ENCODE results near the gene DPYSL5.

Gene DPYSL5

GRCh38 chr2:26845021-26845420, 2.9 kb upstream of the DPYSL5 start:
- DNase-seq (ENCODE audit: low read depth): no peak

GRCh38 chr2:26846334-26847306, 1.3 kb upstream of the DPYSL5 start:
- peak; percentile 76 for DNase-seq (ENCODE audit: low read depth)

DNA sequence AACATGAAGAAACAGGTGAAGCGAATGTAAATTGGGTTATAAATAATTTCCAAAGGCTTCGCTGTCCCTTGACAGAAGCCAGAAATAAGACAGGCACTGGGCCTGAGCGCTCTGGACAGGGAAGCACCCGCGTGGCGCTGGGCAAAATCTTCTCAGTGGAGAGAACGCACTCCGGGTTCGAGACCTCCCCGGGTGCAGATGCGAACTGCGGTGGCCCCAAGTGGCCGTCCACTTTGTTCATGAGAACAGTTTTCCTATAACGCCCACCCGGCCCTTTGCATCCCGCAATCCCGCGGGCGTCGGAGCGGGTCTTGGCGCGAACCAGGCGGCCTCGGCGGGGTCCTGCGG, 651 bp upstream of the DPYSL5 start:
- DNase-seq (ENCODE audit: low read depth): no peak

- DNase-seq (ENCODE audit: low read depth): no peak
Measured at GRCh38 chr2:26848336-26849055, 564 bp downstream of the DPYSL5 start.

DNA sequence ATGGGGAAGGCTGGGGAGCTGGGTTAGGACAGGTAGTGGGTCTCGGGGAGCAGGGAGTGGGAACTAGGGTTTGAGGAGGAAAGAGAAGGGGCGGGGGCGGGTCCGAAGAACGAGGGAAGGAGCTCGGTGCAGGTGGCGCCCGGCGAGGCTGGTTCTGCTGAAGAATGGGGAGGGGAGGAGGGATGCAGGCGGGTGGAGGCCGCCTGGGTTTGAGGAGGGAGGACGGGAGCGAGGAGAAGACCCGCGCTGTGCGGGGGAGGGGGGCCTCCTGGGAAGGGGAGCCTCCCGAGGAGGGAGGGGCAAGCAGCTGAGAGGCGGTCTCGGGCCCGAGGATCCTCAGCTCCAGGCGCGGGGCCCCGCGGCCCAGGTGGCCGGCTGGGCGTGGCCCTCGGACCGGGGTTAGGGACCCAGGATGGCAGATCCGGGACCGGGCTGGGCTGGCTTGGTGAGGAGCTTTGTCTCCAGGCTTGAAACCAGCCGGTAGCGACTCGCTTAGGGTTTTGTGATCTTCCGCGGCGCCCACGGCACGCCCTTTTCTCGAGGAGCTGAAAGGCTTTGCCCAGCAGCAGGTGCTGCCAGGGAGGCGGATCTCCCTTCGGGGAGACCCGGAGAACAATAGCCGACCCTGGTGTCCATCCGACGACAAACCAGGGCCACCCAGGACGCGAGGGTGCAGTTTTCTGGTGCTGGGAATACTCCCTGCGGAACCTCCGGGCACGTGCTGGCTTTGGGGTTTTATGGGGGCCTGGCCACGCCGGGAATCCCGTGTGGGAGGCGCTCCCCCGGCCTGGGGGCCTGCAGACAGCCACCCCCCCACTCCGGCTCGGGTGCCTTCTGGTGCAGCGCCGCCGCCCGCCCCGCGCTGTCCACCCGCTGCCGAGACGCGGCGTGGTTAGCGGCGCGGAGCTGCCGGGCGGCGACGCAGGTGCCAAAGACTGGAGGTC, 1.4 kb downstream of the DPYSL5 start:
- no peak for DNase-seq (ENCODE audit: low read depth)

- DNase-seq (ENCODE audit: low read depth): no peak
Measured at GRCh38 chr2:26850000-26850431, 2.1 kb downstream of the DPYSL5 start.

DNA sequence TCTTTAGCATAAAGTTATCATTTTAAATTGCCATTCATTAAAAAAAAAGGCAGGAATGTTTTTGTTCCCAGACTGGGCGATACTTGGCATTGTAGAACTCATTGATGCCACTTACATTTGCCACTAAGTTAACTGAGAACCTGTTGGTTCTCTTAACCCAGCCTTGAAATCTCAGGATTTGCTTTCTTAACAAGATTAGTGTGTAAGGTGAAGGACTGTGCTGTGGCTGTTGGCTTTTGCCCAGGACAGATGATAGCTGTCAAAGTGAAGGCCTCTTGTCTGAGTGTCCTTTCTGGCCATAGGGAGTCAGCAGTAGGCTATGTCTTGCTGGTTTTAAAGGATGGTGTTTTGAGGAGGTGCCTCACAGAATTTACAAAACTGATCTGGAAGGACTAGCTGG, 2.6 kb downstream of the DPYSL5 start:
- DNase-seq (ENCODE audit: low read depth): no peak

DNA sequence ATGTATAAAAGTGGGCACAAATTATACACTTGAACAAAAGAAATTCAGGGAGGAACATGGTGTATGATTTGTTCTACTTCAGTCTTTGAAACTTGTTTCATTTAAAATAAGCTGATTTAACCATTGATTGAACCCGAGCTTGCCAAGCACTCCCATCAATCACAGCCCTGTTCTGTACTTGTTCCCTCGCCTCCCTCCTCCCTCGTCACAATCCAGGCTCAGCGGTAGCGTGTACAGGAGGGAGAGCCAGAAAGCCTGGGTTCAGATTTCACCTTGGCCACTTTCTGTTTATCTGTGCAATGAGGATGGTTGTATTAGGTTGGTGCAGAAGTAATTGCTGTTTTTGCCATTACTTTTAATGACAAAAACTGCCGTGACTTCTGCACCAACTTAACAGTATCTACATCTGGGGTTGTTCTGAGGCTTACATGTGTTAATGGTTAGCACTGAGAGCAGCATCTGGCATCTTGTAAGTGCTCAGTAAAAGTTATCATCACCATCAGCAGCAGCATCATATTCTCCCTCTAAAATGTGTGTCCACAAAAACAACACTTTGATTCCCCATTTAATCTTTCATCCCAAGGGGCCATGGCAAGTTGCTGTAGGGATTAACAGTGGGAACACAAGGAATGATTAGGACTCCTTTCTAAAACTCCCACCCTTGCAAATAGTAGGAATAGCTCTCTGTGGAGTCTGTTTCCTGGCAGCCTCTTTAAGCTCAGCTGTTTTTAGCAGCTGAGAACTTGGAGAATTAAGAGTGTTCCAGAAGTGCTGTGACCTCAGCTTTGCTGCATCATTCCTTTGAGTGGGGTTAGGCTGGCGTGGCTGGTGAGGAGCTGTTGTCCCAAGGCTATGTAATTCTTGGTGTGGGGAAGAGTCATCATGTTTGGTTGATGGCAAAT, 4.7 kb downstream of the DPYSL5 start:
- DNase-seq (ENCODE audit: low read depth): no peak

DNA sequence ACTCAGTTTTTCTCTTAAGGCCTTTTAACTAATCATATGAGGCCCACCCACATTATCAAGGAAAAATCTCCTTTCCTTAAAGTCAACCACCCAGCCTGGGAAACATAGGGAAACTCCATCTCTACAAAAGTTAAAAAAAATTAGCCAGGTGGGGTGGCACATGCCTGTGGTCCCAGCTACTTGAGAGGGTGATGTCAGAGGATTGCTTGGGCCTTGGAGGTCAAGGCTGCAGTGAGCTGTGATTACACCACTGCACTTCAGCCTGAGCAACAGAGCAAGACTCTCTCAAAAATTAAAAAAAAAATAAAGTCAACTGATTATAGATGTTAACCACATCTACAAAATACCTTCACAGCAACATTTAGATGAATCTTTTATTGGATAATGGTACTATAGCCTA, 5.8 kb downstream of the DPYSL5 start:
- no peak for DNase-seq (ENCODE audit: low read depth)

GRCh38 chr2:26854283-26854827, 6.4 kb downstream of the DPYSL5 start:
- no peak for DNase-seq (ENCODE audit: low read depth)

DNA sequence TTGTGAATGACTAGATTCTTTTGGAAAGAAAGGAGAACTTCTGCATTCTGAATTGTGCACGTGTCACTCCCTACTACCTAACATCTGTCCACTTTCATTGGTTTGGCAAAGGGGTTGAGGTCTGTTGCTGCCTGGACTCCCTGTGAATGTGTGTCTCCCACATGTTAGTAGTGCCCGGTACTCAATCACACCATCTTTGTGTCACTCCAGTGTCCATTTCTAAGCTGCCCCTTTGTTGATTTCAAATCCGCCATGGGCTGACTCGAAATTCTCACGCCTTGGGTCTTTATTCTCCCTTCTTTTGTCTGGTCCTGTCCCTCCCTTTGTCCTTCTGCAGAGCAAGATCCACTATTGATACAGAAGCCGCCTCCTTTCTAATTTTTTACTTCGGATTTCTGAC, 7.5 kb downstream of the DPYSL5 start:
- DNase-seq (ENCODE audit: low read depth): no peak

GRCh38 chr2:26859622-26860021, 11.7 kb downstream of the DPYSL5 start:
- DNase-seq (ENCODE audit: low read depth): no peak

GRCh38 chr2:26860211-26860850, 12.4 kb downstream of the DPYSL5 start:
- DNase-seq (ENCODE audit: low read depth): no peak

GRCh38 chr2:26861610-26862224, 13.8 kb downstream of the DPYSL5 start:
- DNase-seq (ENCODE audit: low read depth): no peak

- no peak for DNase-seq (ENCODE audit: low read depth)
Measured at GRCh38 chr2:26864226-26864625, 16.3 kb downstream of the DPYSL5 start.

- DNase-seq (ENCODE audit: low read depth): no peak
Measured at GRCh38 chr2:26864646-26865045, 16.7 kb downstream of the DPYSL5 start.

GRCh38 chr2:26870585-26871095, 22.7 kb downstream of the DPYSL5 start:
- no peak for DNase-seq (ENCODE audit: low read depth)

GRCh38 chr2:26873286-26873983, 25.5 kb downstream of the DPYSL5 start:
- DNase-seq (ENCODE audit: low read depth): no peak

- no peak for DNase-seq (ENCODE audit: low read depth)
Measured at GRCh38 chr2:26874514-26874913, 26.6 kb downstream of the DPYSL5 start.

All from iris pigment epithelial cell (primary cell).